Activated CD4-positive, alpha-beta T cell treated with anti-CD3 and anti-CD28 coated beads for 48 hours (primary cell): ENCODE measurements around the gene CFAP206.
A peak's percentile ranks its signal among the peaks of the same experiment; 100 is the strongest.
"Not testable (repeated sequence)": the region's sequence is repeated elsewhere in the genome, so short reads cannot be mapped to it uniquely, and the experiment has no call there.

ENCODE experiments used
- DNase-seq: peaks from one replicate; pipeline ENCODE4 v3.0.0-alpha.2; 2020

The CFAP206 gene

GRCh38 chr6:87421576-87421975, 13.8 kb downstream of the CFAP206 start:
- DNase-seq, result no peak

- DNase-seq, result no peak
These were observed 19.0 kb downstream of the CFAP206 start for GRCh38 chr6:87426789-87427188.

GRCh38 chr6:87430499-87430898, 22.7 kb downstream of the CFAP206 start:
- no peak for DNase-seq

- DNase-seq, result no peak
These were observed 23.5 kb downstream of the CFAP206 start for GRCh38 chr6:87431263-87431662.

- DNase-seq, result peak; percentile 49
These were observed 28.7 kb downstream of the CFAP206 start for GRCh38 chr6:87436435-87436834.

- no peak for DNase-seq
These were observed 33.9 kb downstream of the CFAP206 start for GRCh38 chr6:87441711-87442110.

GRCh38 chr6:87444362-87444761, 36.6 kb downstream of the CFAP206 start:
- no peak for DNase-seq

GRCh38 chr6:87465051-87465450, 57.3 kb downstream of the CFAP206 start:
- no peak for DNase-seq

- peak; percentile 87 for DNase-seq
These were observed 65.0 kb downstream of the CFAP206 start, which contains the start of gene SLC35A1 for GRCh38 chr6:87472525-87473418. Gene SLC35A1 (plus strand): TSS chr6:87472974. CDS start chr6:87473004, 30 bp downstream.

GRCh38 chr6:87473419-87473903, 65.7 kb downstream of the CFAP206 start:
- peak; percentile 74 for DNase-seq

- DNase-seq, result no peak
These were observed 74.2 kb downstream of the CFAP206 start for GRCh38 chr6:87481931-87482330.

GRCh38 chr6:87482366-87482765, 74.6 kb downstream of the CFAP206 start:
- no peak for DNase-seq

- DNase-seq, result peak; percentile 19
These were observed 76.2 kb downstream of the CFAP206 start for GRCh38 chr6:87483929-87484328.

GRCh38 chr6:87484491-87484890, 76.7 kb downstream of the CFAP206 start:
- DNase-seq, result no peak

- no peak for DNase-seq
These were observed 79.8 kb downstream of the CFAP206 start for GRCh38 chr6:87487555-87487954.

- DNase-seq, result not testable (repeated sequence)
These were observed 81.6 kb downstream of the CFAP206 start for GRCh38 chr6:87489326-87489725.

- no peak for DNase-seq
These were observed 87.1 kb downstream of the CFAP206 start for GRCh38 chr6:87494761-87495422.

- no peak for DNase-seq
These were observed 90.3 kb downstream of the CFAP206 start for GRCh38 chr6:87498048-87498447.

- no peak for DNase-seq
These were observed 94.2 kb downstream of the CFAP206 start for GRCh38 chr6:87501809-87502572.

- DNase-seq, result no peak
These were observed 96.7 kb downstream of the CFAP206 start for GRCh38 chr6:87504441-87504840.
